KG1 (cell line): Measurements from ENCODE around the gene SCN2B.

Experiments used
- DNase-seq: peaks from one replicate; lab custom pipeline; 2025; lab: John Stamatoyannopoulos, UW

The SCN2B gene

DNA sequence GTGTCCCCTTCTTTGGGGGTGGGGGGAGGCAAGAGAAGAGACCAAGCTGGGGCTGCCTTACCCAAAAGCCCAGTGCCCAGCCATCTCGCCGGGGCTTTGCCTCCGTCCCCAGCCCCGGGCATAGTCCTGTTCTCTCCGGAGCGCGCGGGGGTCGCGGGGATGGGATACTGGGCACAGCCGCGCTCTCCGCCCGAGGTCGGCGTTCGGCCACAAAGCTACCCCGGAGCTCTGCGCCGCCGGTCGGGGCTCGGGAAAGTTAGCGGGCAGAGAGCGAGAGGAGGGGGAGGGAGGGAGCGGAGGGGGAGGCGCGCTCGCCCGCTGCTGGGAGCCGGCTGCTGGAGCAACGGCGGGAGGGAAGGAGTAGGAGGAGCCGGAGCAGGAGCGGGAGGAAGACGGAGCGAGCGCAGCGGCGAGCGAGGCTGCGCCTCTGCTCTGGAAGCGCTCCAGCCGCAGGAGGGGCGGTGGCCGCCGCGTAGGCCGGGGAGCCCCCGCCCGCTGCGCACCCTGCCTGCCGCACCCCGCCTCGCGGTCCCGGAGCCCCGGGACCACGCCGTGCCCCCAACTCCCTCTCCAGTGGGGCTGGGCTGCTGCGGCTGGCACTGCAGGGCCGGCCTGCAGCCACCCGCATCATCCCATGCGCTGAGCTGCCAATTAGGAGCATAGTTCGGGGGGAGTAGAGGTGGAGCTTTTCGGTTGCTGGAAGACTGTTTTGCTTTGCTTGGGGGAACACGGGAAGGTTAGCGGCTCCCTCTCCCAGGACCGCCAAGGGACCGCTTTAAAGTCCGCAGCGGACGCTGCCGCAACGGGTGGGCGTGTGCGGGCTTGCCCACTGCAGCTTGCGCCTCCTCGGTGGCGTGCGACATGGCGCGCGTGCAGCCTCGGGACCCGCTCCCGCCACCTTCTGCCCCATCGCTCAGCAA is 23.6 kb downstream of the SCN2B start, which contains the start of gene SCN4B:
Gene SCN4B, minus strand, starts transcription at position 272 of the 920 bp plus-strand sequence. Its CDS starts 150 bp downstream, at position 122.
- no peak for DNase-seq

DNA sequence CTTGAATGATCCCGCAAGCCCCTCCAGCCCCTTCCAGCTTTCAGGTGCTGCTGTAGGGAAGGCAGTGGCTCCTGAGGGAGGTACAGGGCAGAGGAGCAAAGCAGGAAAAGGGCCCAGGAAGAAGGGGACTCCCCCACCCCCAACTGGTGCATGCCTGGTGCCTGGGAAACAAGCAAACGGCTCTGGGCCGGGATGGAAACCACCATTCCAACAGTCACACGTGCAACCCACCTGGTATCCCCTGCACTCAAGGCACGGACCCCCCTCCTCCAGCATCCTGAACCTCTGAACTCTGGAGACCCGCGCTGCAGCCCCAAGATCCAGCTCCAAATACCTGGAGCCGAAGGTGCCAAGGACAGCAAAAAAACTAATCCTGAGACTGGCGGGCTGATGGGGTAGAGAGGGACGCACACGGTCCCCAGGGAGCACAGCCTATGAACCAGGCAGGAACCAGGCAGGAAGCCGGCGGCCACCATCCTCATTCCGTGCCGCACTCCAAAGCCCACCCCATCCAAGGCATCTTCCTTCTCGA is 24.4 kb downstream of the SCN2B start:
- DNase-seq: no peak

DNA sequence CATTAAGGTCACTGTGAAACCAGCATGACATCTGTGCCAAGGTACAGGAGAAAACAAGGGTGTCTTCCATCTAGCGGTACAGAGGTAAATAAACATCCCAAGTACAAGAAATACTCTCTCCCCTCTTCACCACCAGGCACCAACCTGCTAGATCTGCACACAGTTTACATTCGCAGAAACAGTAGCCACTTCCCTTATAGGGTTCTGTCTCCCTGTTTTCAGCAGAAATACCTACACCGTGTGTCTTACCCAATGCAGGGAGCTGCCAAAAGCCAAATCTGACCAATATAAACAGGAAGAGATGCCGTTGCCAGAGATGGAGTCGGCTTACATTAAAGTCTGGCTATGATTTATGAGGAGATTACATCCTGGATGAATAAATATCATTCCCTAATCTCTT is 25.0 kb downstream of the SCN2B start:
- DNase-seq: no peak

DNA sequence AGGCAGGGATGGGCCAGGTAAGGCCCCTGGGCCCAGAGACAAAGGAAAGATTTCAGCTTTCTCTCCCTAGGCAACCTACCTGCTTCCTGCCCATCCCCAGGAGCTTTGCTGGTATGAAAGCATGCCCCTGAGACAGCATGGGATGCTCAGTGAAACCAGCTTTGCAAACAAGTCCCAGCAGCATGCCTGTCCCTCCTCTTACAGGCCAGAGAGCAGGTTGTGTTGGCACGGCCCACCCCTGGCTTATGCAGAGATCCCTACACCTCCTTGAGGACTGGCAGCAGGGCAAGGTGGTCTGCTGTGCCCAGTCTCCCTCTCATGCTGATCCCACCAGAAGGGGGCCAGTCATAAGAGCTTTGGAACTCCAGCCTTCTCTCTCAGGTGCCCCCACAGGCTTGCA is 26.9 kb downstream of the SCN2B start:
- no peak for DNase-seq

DNA sequence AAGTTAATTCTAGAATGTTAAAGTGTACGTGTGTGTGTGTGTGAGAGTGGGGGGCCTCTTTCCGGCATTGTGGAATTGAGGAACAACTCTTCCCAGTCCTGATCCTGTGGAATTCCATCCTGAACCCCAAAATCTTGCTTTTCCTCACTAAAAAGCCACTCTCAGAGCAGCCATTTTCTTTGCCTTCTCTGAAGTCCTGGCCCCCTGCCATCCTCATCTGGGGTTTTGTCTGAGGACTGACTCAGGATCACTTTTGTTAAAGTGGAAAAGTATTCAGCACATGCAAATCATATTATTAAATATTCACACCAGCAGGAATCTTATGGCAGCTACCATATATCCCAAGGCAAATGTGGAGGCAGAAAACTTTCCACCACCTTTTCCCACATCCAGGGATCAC is 27.6 kb downstream of the SCN2B start:
- DNase-seq: no peak

DNA sequence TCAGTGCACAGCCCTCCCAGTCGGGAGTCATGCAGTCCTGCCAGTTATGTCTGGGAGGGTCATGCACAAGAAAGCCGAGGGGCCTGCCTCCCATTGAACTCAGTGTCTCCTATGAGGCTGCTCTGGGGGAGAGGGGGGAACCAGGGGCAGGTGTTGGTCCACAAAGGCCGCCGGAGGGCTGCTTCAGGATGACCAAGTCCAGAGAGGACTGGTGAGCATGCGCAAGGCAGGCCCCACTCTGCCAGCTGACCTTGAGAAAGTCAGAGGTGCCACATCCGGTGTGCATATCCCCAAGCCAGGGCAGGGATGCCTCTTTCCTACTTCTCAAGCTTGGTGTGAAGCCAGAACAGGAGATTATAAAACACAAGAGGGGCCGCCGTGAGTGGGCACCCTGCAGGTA is 28.2 kb downstream of the SCN2B start:
- no peak for DNase-seq

DNA sequence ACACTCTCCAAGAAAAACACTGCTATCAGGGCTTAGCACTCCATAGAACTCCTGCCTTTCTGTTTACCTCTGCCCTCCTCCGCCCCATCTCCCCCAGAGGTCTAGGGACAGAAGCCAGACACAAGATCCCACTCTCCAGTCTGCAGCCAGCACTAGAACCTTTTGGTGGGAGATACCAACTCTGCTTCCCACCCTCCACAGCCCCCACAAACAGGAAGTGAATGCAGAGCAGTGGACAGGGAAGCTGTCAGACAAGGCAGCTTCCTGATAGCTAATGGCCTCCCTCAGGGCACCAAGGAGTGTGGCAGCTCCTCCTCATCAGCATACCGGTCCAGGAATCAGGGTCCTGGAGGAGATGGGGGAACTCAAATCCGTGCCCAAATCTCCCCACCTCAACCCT is 28.9 kb downstream of the SCN2B start:
- no peak for DNase-seq

DNA sequence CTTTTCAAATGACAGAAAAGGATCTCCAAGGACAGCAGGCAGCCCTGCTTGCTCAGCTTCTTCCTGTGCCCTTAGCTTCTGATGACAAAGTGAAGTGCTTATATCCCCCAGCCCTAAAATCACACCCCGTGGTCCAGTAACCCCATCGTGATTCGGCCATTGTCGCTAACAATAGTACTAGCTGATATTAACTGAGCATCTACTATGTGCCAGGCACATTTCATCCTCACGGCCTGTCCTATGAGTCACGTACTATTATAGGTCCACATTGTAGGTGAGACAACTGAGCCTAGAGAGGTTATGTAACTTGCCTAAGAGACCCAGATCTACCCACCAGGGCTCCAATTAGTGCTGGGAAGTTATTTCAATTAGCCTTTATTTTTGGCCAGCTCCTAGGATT is 29.9 kb downstream of the SCN2B start:
- DNase-seq: no peak

DNA sequence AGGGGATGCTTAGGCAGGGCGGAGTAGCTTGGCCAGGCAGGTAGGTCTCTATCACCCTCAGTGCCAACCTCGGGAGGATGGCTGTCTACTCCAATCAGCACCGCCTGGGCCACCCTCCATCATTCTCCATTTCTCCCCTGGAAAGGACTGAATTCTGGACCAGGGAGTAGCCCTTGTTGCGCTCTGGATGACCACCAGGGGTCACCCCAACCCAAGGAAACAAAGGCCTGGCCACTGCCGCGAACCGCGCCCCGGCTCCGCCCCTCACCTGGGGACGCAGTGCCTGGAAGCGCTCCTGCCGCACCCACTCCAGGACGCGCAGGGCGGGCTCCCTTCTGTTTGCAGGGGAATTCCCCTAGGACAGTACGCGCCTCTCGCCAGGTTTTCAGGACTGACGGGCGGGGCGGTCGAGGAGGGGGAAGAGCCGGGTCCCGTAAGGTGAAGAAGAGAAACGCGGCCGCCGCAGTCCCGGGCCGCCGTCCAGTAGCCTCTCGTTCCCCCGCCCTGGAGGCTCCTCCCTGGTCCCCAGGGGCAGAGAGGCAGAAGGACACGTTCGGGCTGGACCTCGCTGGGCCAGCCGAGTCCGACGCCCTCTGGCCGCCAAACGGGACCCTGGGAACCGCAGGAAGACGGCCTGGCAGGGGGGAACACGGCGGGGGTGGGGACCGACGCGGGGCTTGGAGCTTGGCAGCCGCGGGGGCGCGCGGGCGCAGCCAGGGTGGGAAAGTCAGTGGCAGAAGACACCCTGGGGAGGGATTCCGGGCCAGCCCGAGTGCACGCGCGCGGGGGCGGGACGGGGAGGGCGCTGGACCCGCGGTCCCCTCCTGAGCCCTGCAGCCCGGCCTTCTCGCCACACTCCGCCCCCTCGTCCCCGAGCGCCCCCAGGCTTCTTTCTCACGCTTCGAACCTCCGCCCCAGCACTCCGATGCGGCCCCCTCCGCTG is 30.9 kb downstream of the SCN2B start:
- DNase-seq: peak; percentile 65

DNA sequence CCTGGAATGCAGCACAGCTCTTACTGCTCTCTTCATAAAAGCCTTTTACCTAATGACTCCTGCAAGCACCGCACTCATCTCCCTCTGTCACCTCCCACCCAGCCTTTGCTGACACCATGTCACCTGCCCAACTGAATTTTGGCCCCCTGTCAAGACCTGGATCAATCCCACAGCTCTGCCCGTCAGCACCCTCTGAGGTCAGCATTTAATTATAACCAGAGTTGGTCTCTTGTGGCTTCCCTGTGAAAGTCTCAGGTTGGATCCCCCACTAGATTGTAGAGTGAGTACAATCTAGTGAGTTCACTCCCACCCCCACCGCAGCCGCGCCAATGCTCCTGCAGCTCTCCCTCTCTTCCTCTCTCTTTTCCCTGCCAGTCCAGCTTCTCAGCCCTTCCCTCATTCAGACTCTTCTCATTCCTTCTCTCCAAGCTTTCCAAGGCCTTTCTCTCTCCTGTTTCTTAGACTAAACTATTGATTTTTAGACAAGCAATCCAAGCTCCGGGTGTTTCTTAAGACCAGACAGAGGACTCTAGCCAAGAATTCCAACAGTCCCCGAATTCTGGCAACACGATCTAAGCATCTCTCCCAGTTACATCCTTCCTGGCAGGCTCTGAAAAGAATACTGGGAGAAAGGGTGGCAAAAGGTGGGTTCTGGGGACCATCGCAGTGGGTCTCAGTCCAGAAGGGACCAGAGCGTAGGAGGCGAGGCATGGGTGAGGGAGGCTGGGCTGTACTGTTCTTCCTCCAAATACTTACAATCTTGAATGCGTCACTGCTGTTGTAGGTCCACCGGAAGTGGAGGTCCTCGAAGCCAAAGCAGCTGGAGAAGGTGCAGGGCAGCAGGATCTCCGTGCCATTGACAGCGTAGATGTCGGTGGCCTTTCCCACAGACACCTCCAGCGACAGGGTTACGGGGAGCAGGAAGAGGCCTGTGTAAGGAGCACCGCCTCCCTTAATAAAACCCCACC is 31.9 kb downstream of the SCN2B start:
- no peak for DNase-seq

DNA sequence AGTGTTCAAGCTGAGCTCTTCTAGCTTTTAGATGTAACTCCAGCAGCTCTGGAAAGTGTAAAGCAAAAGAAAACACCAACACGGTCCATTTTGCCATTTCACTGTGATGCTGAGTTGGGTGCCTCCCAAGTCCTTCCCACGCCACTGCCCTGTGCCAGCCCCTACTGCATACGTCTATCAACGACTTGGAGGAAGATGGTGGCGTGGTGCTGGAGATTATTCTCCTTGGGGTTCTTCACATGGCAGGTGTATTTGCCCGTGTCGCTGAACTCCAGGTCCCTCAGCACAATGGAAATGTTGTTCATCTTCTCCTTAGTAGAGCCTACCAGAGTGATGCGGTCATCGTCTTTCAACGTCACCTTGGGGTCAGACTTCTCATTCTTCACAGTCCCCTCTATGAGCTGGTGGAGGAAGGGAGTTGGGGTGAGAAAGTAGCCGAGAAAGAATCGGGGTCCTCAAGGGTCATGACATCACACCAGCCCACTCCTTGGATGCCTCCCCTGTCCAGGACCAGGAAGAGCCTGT is 32.7 kb downstream of the SCN2B start:
- DNase-seq: no peak

DNA sequence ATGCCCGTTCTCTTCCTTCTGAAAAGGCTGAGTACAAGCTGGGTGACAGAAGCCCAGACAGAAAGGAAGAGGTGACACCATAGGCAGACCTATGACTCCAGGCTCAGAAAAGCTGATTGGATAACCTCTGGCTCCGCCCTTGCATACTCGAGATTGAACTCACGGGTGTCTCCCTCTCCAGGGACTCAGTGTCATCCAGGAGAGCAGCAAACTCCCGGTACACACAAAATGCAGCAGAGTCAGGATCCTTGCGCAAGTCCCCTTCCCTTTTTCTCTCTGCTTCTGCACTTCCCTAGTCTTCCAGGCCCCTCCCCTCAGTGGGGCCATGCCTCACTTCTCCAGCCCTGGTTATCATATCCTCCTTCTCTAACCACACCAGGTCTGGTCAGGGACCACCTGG is 33.6 kb downstream of the SCN2B start:
- DNase-seq: no peak

DNA sequence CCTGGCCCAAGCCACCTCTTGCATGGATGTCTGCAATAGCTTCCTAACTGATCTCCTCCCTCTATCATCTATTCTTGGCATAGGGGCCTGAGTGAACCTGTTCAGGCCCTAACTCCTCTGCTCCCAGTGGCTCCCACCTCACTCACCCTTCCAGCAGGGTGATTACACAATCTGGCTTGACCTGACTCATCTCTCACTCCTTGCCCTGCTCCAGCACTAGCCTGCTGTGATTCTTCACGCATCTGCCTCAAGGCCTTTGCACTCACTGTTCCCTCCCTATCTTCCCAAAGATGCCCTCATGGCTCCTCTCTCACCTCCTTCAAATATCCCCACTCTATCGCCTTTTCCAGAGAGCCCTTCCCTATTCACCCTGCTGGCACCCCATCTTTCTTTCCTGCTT is 34.4 kb downstream of the SCN2B start:
- DNase-seq: no peak

DNA sequence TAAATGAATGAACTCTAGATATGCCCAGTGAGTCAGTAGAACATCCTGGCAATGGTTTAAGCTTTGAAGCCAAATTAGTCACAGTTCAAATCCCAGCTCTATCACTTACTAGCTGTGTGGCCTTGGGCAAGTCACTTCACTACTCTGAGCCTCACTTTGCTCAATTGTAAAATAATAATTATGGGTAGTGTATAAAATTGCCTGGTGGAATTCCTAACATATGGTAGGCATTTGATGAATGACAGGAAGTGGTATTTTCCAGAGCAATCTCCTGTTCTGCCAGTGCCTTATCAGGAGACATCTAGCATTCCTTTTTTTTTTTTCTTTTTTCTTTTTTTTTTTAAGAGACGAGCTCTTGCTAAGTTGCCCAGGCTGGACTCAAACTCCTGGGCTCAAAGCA is 36.9 kb downstream of the SCN2B start:
- DNase-seq: no peak

DNA sequence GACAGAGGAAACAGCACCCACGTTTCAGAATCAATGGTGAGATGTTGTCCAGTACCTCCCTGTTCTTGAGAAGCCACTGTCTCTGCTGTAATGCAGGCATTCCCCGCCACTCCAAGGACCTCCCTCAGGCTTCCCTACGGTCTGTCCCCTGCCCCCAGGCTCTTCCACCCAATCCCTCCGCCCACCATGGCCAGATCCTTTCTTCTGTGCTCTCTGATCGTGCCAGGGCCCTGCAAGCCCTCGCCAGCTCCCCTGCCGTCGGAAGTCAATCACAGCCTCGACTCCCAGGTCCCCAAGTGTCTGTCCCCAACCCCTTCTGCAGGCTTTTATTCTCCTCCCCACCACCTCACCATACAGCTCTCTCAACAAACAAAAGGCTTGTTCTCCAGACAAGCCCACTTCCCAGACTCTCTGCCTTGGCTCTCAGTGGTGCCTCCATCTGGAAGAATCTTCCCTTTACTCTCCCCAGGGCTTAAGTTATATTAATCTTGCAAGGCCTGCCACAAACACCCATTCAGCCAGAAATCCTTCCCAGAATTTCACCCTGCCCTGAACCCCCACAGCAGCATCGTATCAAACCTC is 37.5 kb downstream of the SCN2B start:
- no peak for DNase-seq

DNA sequence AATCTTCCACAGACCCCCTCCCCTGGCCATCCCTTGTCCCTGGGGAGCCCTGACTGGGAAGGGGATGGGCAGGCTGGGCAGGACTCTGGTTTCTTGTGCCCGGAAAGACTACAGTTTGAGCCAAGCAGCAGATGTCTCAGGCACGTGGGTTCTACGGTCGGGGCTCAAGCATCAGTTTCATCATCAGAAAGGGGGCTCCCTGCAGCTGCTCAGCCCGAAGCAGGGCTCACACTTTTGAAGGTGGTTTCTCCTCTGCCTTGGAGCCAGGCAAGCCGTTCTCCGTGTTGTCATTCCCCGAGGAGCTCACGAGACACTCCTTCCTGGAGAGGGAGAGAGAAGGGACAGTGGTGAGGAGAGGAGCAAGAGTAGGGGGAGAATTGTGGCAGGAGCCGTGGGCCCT is 39.6 kb downstream of the SCN2B start:
- no peak for DNase-seq

DNA sequence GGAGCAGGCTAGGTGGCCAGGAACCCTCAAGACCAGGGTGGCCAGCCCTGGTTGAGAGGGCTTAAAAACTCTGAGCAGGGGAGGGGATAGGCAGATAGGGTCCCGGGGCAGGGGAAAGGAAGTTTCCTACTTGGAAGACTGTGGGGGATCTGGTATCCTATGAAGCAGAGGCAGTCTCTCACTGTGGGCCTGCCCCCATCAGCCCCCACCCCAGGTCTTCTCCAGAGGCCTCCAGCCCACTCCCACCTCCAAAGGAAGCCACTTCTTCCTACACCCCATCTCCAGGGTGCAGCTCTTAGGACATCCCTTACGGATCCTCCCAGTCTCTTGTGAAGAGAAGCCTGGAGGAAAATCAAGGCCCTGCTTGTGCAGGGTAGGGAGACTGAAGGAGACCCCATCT is 40.1 kb downstream of the SCN2B start:
- DNase-seq: no peak

DNA sequence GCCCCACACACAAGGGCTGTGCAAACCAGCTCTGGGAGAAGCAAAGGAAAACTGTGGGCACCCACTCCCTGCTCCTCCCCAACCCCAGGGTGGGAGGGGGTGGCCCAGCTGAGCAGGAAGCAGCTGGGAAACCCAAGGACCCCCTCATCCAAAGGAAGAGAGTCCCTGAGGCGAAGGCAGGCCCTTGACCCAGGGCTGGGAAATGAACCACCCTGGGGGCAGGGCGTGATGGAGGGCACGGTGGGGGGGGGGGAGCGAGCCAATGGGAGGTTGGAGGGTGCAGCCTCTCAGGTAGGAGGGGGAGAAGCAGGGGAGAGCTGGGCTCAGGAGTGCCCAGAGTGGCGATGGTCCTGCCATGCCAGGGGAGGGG is 40.7 kb downstream of the SCN2B start:
- DNase-seq: no peak

DNA sequence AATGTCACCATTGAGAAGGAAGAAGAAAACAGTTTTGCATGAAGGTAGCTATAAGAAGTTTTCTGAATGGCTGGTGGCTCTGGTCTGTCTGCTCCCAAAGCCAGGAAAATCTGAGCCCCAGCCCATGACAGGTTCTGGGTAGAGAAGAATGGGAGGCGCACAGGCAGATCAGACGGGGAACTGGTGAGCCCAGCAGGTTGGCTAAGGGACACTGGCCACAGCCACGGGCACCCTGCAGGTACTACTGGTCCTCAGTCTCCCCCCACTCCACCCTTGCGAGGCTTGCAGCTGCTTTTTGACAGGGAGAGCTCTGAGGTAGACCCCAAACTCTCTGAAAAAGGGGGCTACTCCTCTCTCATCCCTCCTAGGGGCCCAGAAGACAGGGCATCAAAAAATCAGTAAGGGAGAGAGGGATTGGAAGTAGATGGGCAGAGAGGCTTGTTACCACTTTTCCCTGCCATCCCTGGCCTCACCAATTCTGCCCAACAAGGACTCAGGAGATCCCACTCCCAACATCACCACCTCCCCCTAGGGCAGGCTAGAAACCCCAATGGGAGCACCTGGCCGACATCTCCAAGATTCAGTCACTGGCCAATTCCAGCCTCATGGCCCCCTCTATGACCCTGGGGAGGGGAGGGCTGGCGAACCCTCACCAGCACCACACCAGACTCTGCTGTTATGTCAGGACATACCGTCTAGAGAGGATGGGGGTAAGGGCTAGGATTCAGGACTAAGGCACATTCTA is 41.2 kb downstream of the SCN2B start:
- no peak for DNase-seq

DNA sequence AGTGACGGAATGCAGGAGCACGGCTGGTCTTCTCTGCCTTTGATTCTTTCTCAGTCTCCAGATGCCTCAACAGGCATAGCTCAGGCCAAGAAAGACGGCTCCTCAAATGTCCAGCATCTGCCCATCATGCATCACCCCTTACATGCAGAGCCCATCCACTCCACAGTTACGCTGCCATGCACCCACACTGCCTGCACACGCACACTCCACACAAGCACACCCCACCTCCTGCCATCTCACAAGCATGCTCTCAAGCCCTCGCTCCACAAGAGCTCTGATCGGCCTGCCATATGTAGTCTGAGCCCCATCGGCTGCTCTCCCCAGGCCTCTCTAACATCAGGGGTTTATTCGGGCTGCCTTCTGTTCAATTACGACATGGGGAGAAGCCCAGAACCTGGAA is 42.6 kb downstream of the SCN2B start:
- no peak for DNase-seq
